Neutrophil (primary cell): ENCODE results near the gene ARPIN.
"Not testable (repeated sequence)": the region's sequence is repeated elsewhere in the genome, so short reads cannot be mapped to it uniquely, and the experiment has no call there.

Source experiments
- H3K27ac ChIP-seq: fragments of 200-600 bp; sonication (generic); 2 replicates; pipeline ENCODE4 v1.5.1; 2016; ENCODE audit warnings: mild to moderate bottlenecking, moderate library complexity
- H3K27me3 ChIP-seq: fragments of 200-600 bp; sonication (generic); 2 replicates; pipeline ENCODE4 v1.6.0; 2016; ENCODE audit warnings: mild to moderate bottlenecking
- H3K36me3 ChIP-seq: fragments of 200-600 bp; sonication (generic); 2 replicates; pipeline ENCODE4 v1.5.1; 2017
- H3K4me1 ChIP-seq, 2 experiments: fragments of 200-600 bp in 1 of 2; sonication (generic) in 1 of 2; 1 replicate in 1 of 2; 2 replicates in 1 of 2; pipeline versions ENCODE4 v1.5.1 to v1.6.1; 2013 to 2016; ENCODE audit warnings: low read depth in 1 of 2, low read length in 1 of 2, mild to moderate bottlenecking in 1 of 2, moderate library complexity in 1 of 2; ENCODE audit not compliant: control insufficient read depth in 1 of 2, insufficient read depth in 1 of 2
- H3K4me3 ChIP-seq, 2 experiments: fragments of 200-600 bp in 1 of 2; sonication (generic) in 1 of 2; 1 replicate in 1 of 2; 2 replicates in 1 of 2; pipeline ENCODE4 v1.5.1; 2013 to 2016; ENCODE audit warnings: low read depth in 1 of 2, low read length in 1 of 2, mild to moderate bottlenecking in 1 of 2, moderate library complexity in 1 of 2
- H3K9me3 ChIP-seq: fragments of 200-600 bp; sonication (generic); 2 replicates; pipeline ENCODE4 v1.5.1; 2016
- CTCF ChIP-seq: fragments of 200-600 bp; sonication (generic); IDR thresholded peaks from 2 replicates; pipeline ENCODE4 v1.5.1; 2016; ENCODE audit warnings: antibody characterized with exemption

Gene ARPIN

GRCh38 chr15:89860891-89861290 lies 51.9 kb downstream of the ARPIN start:
- Histone ChIP-seq H3K36me3 (peaks cover 27% of the 10 kb centered on the region), H3K27me3 (no peaks in the 10 kb centered on the region), H3K4me1 (no peaks in the 10 kb centered on the region), H3K27ac (no peak overlapping the region), H3K9me3 (no peaks in the 10 kb centered on the region), H3K4me3 (no peak overlapping the region)
- TF ChIP-seq CTCF = no peak

- peaks cover 26% of the 10 kb centered on the region for H3K36me3 ChIP-seq
Observed at GRCh38 chr15:89860431-89860830, 52.3 kb downstream of the ARPIN start.

DNA sequence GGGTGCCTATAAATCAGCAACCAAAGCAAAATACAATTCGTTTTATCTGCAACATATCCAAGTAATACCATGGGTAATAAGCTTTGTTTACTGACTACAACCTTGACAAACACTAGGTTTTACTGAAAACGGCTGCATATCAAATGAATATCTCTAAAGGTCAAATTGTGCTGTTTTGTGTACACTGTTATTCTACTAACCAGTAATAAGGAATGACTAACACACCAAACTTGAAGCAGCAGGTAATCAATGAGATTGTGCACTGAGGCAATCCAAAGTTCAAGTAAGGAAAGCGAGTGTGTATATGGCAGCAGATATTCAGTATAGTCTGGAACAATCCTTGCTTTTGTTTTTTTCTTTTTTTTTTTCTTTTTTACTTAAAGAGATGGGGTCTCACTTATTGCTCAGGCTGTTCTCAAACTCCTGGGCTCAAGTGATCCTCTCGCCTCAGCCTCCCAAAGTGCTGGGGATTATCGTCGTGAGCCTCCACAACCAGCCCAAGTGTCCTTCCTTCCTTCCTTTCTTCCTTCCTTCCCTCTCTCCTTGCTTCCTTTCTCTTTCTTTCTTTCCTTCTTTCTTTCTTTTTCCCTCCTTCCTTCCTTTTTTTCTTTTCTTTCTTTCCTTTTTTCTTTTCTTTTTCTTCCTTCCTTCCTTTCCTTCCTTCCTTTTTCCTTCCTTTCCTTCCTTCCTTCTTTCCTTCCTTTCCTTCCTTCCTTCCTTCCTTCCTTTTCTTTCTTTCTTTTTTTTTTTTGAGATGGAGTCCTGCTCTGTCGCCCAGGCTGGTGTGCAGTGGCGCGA lies 53.9 kb downstream of the ARPIN start:
- Histone ChIP-seq H3K27me3 (no peaks in the 10 kb centered on the region), H3K36me3 (peaks cover 20% of the 10 kb centered on the region), H3K27ac (peak overlapping the region; percentile 28), H3K9me3 (no peaks in the 10 kb centered on the region), H3K4me1 (no peaks in the 10 kb centered on the region), H3K4me3 (no peak overlapping the region)
- no peak for TF ChIP-seq CTCF

More at GRCh38 chr15:89860431-89860830, 52.3 kb downstream of the ARPIN start:
- Histone ChIP-seq H3K4me1 (no peaks in the 10 kb centered on the region), H3K27me3 (no peaks in the 10 kb centered on the region), H3K9me3 (no peaks in the 10 kb centered on the region), H3K27ac (no peak overlapping the region), H3K4me3 (no peak overlapping the region)
- no peak for TF ChIP-seq CTCF

- Histone ChIP-seq H3K36me3 (peaks cover 20% of the 10 kb centered on the region), H3K9me3 (no peaks in the 10 kb centered on the region), H3K27me3 (no peaks in the 10 kb centered on the region), H3K27ac (no peak overlapping the region), H3K4me3 (no peak overlapping the region), H3K4me1 (peaks cover 0 to under 1% of the 10 kb centered on the region in 2 experiments)
- TF ChIP-seq CTCF = no peak
Observed at GRCh38 chr15:89857673-89858072, 55.1 kb downstream of the ARPIN start.

DNA sequence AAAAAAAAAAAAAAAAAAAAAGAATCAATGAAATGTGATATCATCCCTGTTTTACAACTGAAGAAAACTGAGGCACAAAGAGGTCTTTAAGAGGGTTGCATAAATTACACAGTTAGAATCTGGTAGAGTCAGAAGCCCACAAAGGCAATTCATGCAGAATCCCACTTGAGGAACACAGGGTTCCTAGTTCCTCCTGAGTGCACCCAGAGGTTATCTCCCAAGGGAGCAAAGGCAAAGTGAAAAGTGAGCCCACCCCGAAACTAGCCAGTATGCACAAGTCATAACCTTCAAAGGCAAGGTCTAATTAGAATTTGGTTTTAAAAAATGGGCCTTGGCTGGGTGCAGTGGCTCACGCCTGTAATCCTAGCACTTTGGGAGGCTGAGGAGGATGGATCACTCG lies 56.8 kb downstream of the ARPIN start:
- H3K36me3 ChIP-seq = peaks cover 15% of the 10 kb centered on the region
- H3K27ac ChIP-seq = no peak overlapping the region
- TF ChIP-seq CTCF = no peak
- no peaks in the 10 kb centered on the region for H3K27me3 ChIP-seq
- H3K4me1 ChIP-seq = peaks cover 11 to 18% of the 10 kb centered on the region in 2 experiments
- H3K9me3 ChIP-seq = no peaks in the 10 kb centered on the region
- no peak overlapping the region for H3K4me3 ChIP-seq

GRCh38 chr15:89854863-89855262 lies 57.9 kb downstream of the ARPIN start:
- H3K4me1 ChIP-seq = peaks cover 13 to 21% of the 10 kb centered on the region in 2 experiments
- not testable (repeated sequence) for H3K4me3 ChIP-seq, H3K9me3 ChIP-seq, H3K27me3 ChIP-seq, H3K27ac ChIP-seq, H3K36me3 ChIP-seq
